Heart right ventricle (tissue), 16 donors: ENCODE data around the gene CAVIN1. TPM values are rescaled to one million over a fixed set of nuclear protein-coding genes. Genes with fewer than 3 reads are reported as not detected.
A peak's percentile ranks its signal among the peaks of the same experiment; 100 is the strongest.

Experiments
- ATAC-seq, 8 donors: fragments of 200-7000 bp; cut with Tn5 transposase; one replicate each; pipeline ENCODE4 v1.9.1; 2020; ENCODE audit warnings: mild to moderate bottlenecking in 8 of 8, moderate library complexity in 8 of 8, moderate number of reproducible peaks in 1 of 8
- DNase-seq, 2 donors: peaks; one replicate each; pipeline ENCODE4 v3.0.0-alpha.2; 2020
- H3K27ac ChIP-seq, 10 donors: fragments of 200-600 bp; sonication (generic) in 2 of 10; one replicate each; pipeline versions ENCODE4 v1.5.0 to v1.8.0; 2020 to 2022; ENCODE audit warnings: mild to moderate bottlenecking in 3 of 10
- H3K27me3 ChIP-seq, 7 donors: fragments of 200-600 bp; one replicate each; pipeline ENCODE4 v1.8.0; 2021 to 2022; ENCODE audit warnings: mild to moderate bottlenecking in 2 of 7
- H3K36me3 ChIP-seq, 9 donors: fragments of 200-600 bp; sonication (generic) in 1 of 9; one replicate each; pipeline versions ENCODE4 v1.5.0 to v1.8.0; 2020 to 2022; ENCODE audit warnings: mild to moderate bottlenecking in 2 of 9
- H3K4me1 ChIP-seq, 9 donors: fragments of 200-600 bp; sonication (generic) in 1 of 9; one replicate each; pipeline versions ENCODE4 v1.5.0 to v1.8.0; 2020 to 2022; ENCODE audit warnings: mild to moderate bottlenecking in 4 of 9
- H3K4me3 ChIP-seq, 10 donors: fragments of 200-600 bp; sonication (generic) in 2 of 10; one replicate each; pipeline versions ENCODE4 v1.5.0 to v1.8.0; 2020 to 2022; ENCODE audit warnings: mild to moderate bottlenecking in 7 of 10, moderate library complexity in 2 of 10
- H3K9me3 ChIP-seq, 11 donors: fragments of 200-600 bp in 10 of 11; sonication (generic) in 2 of 11; one replicate each; pipeline versions ENCODE4 v1.5.0 to v1.8.0; 2013 to 2022; ENCODE audit warnings: mild to moderate bottlenecking in 2 of 11, control low read depth in 1 of 11, moderate library complexity in 1 of 11
- WGBS, 2 donors: extraction: QIAGEN DNeasy Blood & Tissue Kit; methylation state at CpG; one replicate each; pipeline ENCODE4 v1.1.7; 2013; ENCODE audit warnings: inconsistent platforms in 1 of 2; 5-methylcytosine and 5-hydroxymethylcytosine counted together
- intact Hi-C, 10 donors: fragments of 100-400 bp; cut with DNase I; formaldehyde crosslinking; loops; one replicate each; pipeline versions ENCODE4 v1.11.1 to v1.14.2; 2022
- polyA plus RNA-seq, 2 donors: library from polyadenylated mRNA; stranded (reverse); fragments of 200-250 nt; gene quantifications; one replicate each; pipeline ENCODE4 v1.2.3, GENCODE V29; 2013
- total RNA-seq, 10 donors: library from RNA; stranded (reverse); fragmentation: NEBNext Ultra II Directional in 3 of 10; extraction: Animal tissue kit (Norgen Biotek cat#: 25700) in 3 of 10; gene quantifications; one replicate each; pipeline versions ENCODE4 v1.2.1 to v1.2.4, GENCODE V29; 2021 to 2023
- TF ChIP-seq, protein P1 (sequence below), 9 donors: fragments of 200-600 bp; sonication (generic) in 2 of 9; IDR thresholded peaks; one replicate each; pipeline versions ENCODE4 v1.5.0 to v1.8.0; 2021 to 2022; ENCODE audit warnings: antibody characterized with exemption in 9 of 9, mild to moderate bottlenecking in 5 of 9, moderate library complexity in 1 of 9
- donor health status: Arrhythmogenic right ventricular cardiomyopathy.
- donor health status: ischemic (EF 13 %, LVEDD 7.1; RV severe dilation, severe dysfunction).
- donor health status: healthy with polysubstance abuse.
- donor health status: DM: no; HTN: yes; CAD: no.
- donor health status: DM: no; HTN: no; CAD: no.
- donor health status: ischemic (EF 25% LVEDD 6.9; RV normal size, moderate dysfunction).
- donor health status: ischemic (EF 25% LVEDD 5.7; RV mildly dilated, moderate dysfunction).
- donor health status: healthy.
- donor health status: DM: yes; HTN: yes; CAD: no.
- donor health status: Ischemic cardiomyopathy.
- donor health status: ischemic (EF 35%, LVEDD 5.7; RV mildly dilated, moderate dysfunction).
- donor health status: nonischemic (EF 11% LVEDD 7.7; RV severe dilation, severe dysfunction).
- donor health status: DM: yes; HTN: yes; CAD: no.
- donor health status: PGD.
- donor health status: ischemic (EF 29% LVEDD 5.4; RV normal size, mild dysfunction).
- donor health status: nonischemic (EF 23%, LVEDD 6.1; RV moderate dilation, normal function).

CAVIN1 gene
- total and polyA plus RNA-seq, 12 donors, result 131 to 300 (median 228) TPM

- TF ChIP-seq, protein P1, sequence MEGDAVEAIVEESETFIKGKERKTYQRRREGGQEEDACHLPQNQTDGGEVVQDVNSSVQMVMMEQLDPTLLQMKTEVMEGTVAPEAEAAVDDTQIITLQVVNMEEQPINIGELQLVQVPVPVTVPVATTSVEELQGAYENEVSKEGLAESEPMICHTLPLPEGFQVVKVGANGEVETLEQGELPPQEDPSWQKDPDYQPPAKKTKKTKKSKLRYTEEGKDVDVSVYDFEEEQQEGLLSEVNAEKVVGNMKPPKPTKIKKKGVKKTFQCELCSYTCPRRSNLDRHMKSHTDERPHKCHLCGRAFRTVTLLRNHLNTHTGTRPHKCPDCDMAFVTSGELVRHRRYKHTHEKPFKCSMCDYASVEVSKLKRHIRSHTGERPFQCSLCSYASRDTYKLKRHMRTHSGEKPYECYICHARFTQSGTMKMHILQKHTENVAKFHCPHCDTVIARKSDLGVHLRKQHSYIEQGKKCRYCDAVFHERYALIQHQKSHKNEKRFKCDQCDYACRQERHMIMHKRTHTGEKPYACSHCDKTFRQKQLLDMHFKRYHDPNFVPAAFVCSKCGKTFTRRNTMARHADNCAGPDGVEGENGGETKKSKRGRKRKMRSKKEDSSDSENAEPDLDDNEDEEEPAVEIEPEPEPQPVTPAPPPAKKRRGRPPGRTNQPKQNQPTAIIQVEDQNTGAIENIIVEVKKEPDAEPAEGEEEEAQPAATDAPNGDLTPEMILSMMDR (IDR thresholded peaks at IDR 0.05), result no peak
- Histone ChIP-seq H3K9me3 (no peaks in the 10 kb centered on the region), H3K27me3 (no peaks in the 10 kb centered on the region), H3K27ac (peak overlapping the region; percentile 95 to 100 (median 100)), H3K4me3 (peak overlapping the region; percentile 67 to 100 (median 90)), H3K4me1 (peaks cover 0 to 65% (median 39%) of the 10 kb centered on the region in 9 donors), H3K36me3 (peaks cover 0 to 20% (median 0%) of the 10 kb centered on the region in 9 donors)
- peak in 2 of 8 donors; percentile 4 to 7 for ATAC-seq
- 1 to 2% methylated on average over 8 of the region's 8 CpGs for whole genome bisulfite sequencing, 2 donors
- intact Hi-C loops, result loop anchor here in 4 of 10 donors (5.0 kb wide), 3 partner anchors 40 to 65 kb away; no protein-coding TSS in a partner anchor
- no peak for DNase-seq
Observed at GRCh38 chr17:42386777-42387657, 36.0 kb downstream of the CAVIN1 start.

DNA sequence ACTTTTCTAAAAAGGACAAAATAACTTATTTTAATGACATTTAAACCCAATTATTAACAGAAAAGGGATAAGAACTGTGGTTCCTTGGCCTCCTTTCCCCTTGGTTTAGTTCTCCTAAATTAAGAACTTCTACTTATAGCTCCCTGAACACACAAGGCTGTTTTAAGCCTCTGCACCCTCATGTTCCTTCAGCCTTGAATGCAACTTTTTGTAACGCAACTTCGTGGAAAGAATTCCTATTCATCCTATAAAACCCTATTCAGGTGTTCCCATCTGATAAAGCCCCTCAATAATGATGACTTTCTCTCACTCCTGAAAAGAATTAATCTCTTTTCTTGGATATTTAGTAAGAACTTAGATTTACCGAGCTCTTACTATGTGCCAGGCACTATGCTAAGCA is 41.2 kb downstream of the CAVIN1 start:
- WGBS, 2 donors, result 55 to 60% methylated on average over 3 of the region's 3 CpGs
- Histone ChIP-seq H3K9me3 (no peaks in the 10 kb centered on the region), H3K27me3 (no peaks in the 10 kb centered on the region), H3K4me3 (no peak overlapping the region), H3K4me1 (peaks cover 6 to 100% (median 69%) of the 10 kb centered on the region in 9 donors), H3K36me3 (peaks cover 0 to 39% (median 0%) of the 10 kb centered on the region in 9 donors), H3K27ac (peak overlapping the region in 5 of 10 donors; percentile 0 to 80 (median 25))
- no peak for DNase-seq
- TF ChIP-seq, protein P1 (IDR thresholded peaks at IDR 0.05), result no peak
- intact Hi-C loops, result no loop called here
- peak in 1 of 8 donors; percentile 46 for ATAC-seq

- ATAC-seq (no peak), DNase-seq (no peak)
- 78 to 85% methylated on average over 3 of the region's 3 CpGs for WGBS, 2 donors
- no peak overlapping the region for H3K4me3 ChIP-seq
- H3K27me3 ChIP-seq, result no peaks in the 10 kb centered on the region
- TF ChIP-seq, protein P1 (IDR thresholded peaks at IDR 0.05), result no peak
- peak overlapping the region in 4 of 10 donors; percentile 13 to 80 (median 34) for H3K27ac ChIP-seq
- no peaks in the 10 kb centered on the region for H3K9me3 ChIP-seq
- peaks cover 6 to 96% (median 61%) of the 10 kb centered on the region in 9 donors for H3K4me1 ChIP-seq
- peaks cover 0 to 39% (median 0%) of the 10 kb centered on the region in 9 donors for H3K36me3 ChIP-seq
- intact Hi-C loops, result no loop called here
Observed at GRCh38 chr17:42380935-42381334, 42.1 kb downstream of the CAVIN1 start.

DNA sequence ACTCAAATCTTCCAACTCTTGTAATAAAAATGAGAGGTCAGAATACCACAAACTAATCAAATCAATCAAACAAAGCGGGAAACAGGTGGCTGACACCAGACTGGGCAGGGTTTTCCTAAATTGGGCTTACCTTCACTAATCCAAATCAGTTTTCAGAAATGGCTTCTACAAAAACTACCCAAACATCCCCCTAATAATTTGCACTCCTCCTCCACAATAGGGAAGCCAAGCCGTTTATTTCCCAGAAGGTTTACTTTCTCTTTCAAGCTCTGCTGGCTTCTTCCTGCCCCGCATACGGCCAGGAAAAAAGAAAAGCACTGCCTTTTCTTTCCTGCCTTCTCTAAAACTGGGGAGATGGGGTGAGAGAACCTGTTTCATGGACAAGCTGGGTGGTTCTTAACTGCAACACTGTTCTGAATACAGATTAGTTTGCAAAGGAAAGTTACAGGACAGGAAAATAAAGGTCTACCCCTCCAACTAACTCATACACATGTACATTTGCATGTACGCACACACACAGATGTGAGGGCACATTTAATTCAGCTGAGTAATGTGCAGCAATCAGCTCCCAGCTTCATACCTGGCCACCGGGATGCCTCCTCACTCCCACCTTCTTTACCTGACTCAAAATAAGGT is 44.0 kb downstream of the CAVIN1 start:
- intact Hi-C loops, result no loop called here
- H3K27ac ChIP-seq, result peak overlapping the region in 9 of 10 donors; percentile 0 to 84 (median 59)
- DNase-seq (peak in 1 of 2 donors; percentile 25), ATAC-seq (peak in 7 of 8 donors; percentile 27 to 77 (median 60))
- peak overlapping the region in 7 of 10 donors; percentile 11 to 48 (median 34) for H3K4me3 ChIP-seq
- H3K9me3 ChIP-seq, result no peaks in the 10 kb centered on the region
- H3K27me3 ChIP-seq, result no peaks in the 10 kb centered on the region
- 9 to 19% methylated on average over 6 of the region's 6 CpGs for WGBS, 2 donors
- H3K36me3 ChIP-seq, result peaks cover 0 to 36% (median 0%) of the 10 kb centered on the region in 9 donors
- TF ChIP-seq, protein P1 (IDR thresholded peaks at IDR 0.05), result no peak
- H3K4me1 ChIP-seq, result peaks cover 6 to 93% (median 48%) of the 10 kb centered on the region in 9 donors
